NCI-H146 (cell line): Measurements from ENCODE around the gene OR5H6.
"Not testable (repeated sequence)": the region's sequence is repeated elsewhere in the genome, so short reads cannot be mapped to it uniquely, and the experiment has no call there.

Experiments
- DNase-seq: peaks from one replicate; lab custom pipeline; 2025; lab: John Stamatoyannopoulos, UW

The OR5H6 gene

DNA sequence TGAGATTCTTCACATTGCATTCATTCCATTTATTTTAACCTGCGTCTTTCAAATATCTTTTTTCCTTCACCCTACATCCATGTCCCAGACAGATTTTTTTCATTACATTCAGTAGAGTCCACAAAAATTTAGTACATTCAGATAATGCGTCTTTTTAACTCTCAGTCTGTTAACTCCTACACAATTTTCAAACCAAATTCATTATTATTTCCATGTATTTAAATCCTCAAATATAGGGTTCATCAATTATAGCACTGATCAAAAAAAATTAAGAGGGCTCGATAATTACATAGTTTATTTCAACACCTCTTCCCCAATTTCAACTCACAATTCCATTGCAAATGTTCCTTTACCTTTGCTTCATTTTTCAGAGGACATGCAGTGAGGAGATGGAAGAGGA is at the start of gene OR5H6:
OR5H6 (plus strand) TSS at position 301 of the 400 bp plus-strand sequence; CDS start at position 390, 89 bp downstream.
- DNase-seq: no peak

DNA sequence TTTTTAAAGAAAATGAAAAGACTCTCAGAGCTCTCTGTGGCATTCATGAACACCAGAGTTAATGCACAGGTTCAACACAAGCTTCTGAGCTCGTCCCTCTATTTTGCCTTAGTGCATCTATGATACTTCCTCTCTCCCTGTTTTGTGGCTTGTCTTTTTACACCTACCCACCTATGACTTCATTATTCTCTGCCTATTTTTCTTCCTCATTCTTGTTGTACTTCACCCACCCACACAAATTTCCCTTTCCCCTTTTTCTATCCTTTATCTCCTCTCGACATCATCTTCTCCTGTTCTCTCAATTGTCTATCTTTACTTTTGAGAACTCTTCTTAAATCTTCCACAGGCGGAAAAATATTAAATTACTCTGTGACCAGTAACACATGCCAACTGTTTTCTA is 49.0 kb upstream of the OR5H6 start:
- DNase-seq: no peak

DNA sequence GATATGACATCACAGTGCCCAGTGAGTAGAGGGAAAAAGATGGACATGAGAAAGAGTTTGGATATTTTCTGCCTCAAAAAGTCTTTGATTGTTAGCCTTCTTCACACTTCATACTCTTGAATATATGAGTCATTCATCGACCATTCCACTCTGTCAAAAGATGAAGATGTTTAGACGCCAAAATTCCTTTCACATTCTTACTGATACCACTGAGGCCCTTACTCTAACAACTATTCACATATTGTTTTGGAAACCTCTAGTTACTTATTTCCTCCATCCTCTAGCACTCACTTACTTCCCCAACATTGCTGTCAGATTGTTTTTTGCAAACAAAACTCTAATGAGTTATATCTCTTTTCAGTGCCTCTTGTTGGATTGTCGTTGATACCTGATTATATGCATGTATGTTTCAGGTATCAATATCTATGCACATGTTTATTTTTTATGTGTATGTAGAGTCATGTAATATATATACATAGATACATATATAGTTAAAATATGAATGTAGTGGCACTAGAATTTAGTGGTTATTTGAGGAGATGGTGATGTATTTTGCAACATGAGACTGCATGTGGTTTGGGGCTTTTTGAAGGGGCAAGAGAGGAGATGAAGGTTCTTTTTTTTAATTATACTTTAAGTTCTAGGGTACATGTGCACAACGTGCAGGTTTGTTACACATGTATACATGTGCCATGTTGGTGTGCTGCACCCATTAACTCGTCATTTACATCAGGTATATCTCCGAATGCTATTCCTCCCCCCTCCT is 40.0 kb upstream of the OR5H6 start:
- no peak for DNase-seq

DNA sequence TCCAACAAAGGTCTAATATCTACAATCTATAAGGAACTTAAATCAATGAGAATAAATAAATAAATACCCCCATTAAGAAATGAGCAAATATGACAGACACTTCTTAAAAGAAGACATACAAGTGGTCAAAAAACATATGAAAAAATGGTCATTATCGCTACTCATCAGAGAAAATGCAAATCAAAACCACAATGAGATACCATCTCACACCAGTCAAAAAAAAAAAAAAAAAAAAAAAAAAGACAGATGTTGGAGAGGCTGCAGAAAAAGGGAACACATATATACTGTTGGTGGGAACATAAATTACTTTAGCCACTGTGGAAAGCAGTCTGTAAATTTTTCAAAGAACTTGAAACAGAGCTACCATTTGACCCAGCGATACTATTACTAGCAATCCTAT is 31.6 kb upstream of the OR5H6 start:
- no peak for DNase-seq

DNA sequence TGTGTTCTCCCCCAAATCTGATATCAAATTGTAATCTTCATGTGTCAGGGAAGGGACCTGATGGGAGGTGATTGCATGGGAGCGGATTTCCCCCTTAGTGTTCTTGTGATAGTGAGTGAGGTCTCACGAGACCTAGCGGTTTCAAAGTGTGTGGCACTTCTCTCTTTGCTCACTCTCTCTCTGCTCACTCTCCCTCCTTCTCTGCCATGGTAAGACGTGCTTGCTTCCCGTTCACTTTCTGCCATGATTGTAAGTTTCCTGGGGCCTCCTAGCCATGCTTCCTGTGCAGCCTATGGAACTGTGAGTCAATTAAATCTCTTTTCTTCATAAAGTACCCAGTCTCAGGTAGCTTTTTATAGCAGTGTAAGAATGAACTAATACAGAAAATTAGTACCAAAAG is 30.6 kb upstream of the OR5H6 start:
- DNase-seq: no peak

DNA sequence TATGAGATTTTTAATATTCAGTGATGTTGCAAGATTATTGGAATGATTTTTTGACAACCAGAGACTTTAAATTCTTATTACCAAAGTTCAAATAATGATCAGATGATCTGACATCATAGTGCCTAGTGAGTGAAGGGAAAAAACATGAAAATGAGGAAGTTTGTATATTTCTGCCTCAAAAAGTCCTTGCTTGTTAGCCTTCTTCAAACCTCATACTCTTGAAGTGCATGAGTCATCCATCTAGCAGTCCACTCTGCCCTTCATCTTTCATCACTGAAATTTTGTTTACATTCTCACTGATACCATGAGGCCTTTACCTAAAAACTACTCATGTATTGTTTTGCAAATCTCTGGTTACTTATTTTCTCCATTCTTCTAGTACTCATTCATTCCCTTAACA is 23.9 kb upstream of the OR5H6 start:
- DNase-seq: no peak

DNA sequence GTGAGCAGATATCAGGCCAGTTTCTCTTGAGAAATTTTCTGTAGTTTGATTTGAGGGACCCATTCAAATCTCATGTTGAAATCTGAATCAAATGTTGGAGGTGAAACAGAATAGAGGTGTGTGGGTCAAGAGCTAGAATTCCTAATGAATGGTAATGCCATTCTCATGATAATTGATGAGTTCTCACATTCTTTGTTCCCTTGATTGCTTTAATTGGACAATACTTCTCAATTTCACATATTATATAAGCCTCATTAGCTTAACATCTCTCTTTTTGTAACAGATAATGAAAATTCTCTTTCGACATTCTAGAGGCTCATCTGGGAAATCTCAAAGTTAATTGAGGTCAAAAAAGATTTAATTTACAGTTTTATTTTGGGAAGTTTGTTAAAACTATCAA is 21.9 kb upstream of the OR5H6 start:
- no peak for DNase-seq

DNA sequence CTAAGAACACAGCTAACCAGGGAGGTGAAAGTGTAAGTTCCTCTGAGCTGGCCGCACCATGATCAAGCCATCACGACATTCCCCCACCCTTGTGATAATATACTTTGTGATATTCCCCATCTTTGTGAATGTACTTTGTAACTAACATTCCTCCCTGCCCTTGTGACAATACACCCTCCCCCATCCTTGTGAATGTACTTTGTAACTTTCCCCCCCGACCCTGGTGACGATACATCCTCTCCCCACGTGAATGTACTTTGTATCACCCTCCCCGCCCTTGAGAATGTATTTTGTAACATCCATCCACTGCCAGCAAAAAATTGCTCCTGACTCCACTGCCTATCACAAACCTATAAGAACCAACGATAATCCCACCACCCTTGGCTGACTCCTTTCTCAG is 20.2 kb upstream of the OR5H6 start:
- no peak for DNase-seq

DNA sequence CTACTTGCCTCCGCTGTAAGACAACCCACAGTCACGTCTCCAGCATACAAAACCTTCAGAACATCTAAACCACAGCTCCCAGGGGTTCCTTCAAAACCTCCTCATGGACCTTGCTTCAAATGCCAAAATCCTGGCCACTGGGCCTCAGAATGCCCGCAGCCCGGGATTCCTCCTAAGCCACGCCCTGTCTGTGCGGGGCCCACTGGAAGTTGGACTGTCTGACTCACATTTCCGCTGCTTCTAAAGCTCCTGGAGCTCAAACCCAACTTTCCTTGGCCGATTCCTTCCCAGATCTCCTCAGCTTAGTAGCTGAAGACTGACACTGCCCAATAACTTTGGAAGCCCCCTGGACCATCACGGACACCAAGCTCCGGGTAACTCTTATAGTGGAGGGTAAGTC is 17.9 kb upstream of the OR5H6 start:
- DNase-seq: no peak

DNA sequence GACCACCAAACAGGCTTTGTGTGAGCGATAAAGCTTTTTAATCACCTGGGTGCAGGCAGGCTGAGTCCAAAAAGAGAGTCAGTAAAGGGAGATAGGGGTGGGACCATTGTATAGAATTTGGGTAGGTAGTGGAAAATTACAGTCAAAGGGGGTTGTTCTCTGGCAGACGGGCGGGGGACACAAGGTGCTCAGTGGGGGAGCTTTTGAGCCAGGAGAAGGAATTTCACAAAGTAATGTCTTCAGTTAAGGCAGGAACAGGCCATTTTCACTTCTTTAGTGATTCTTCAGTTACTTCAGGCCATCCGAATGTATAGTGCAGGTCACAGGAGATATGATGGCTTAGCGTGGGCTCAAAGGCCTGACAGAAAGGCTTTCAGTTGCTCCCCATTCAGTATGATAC is 8.0 kb upstream of the OR5H6 start:
- DNase-seq: not testable (repeated sequence)

DNA sequence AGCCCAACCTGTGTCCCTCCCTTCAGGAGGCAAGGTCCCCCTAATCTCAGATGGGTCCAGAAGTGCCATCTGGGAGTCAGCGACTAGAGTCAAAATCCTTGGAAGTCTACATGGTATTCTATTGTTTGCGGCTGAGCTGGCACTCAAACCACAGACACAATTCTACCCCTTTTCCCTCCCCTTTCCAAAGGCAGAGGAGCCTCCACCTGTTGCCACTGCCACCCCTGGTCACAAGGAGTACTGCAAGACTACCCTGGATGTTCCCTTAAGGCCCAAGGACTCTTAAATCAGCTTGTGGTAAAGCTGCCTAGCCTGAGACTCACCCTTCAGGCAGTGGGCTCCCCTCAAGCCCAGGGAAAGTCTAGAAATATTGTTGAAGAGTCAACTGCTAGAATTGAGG is 4.3 kb upstream of the OR5H6 start:
- no peak for DNase-seq

DNA sequence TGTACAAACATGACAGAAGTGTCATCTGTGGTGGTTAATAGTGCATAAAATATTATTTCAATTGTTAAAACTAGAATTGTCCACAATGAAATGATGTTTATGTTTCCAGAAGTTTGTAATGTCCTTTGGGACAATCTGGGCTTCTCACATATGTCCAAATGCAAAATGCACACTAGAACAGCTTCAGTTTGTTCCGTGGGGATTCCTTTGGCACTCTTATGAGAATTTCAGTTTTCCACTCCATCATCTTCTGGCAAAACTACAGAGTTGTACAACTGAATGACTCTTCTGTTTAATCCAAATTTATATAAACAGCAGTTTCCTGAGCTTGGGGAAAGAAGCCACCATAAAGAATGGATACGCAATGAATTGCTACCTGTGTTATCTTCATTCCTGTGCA is 2.0 kb upstream of the OR5H6 start:
- DNase-seq: no peak

DNA sequence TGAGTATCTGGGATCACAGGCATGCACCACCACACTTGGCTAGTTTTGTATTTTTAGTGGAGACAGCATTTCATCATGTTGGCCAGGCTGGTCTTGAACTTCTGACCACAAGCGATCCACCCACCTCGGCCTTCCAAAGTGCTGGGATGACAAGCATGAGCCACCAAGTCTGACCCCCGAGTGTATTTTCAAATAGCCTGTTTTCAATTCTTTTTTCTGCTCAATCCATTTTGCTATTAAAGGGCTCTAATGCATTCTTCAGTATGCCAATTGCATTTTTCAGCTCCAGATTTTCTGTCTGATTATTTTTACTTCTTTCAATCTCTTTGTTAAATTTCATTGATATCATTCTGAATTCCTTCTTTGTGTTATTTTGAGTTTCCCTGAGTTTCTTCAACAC is 5.8 kb downstream of the OR5H6 start:
- no peak for DNase-seq

DNA sequence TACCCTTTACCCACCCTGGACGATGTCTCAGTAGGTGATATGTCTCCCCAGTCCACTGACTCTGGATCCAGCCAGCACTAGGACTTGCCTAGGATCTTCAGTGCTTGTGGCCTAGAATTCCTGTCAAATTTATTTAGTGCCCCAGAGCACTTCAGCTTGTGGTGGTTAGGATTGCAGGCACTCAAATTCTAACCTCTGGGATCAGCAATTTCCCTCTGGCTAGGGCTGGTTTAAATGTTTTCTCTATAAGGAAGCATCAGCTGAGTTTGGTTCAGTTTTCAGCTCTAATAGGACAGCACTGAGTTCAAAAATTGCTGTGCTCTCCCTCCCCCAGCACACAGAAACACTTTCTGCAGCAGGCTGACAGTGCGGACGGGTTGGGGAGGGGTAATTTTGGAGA is 8.1 kb downstream of the OR5H6 start:
- DNase-seq: no peak

DNA sequence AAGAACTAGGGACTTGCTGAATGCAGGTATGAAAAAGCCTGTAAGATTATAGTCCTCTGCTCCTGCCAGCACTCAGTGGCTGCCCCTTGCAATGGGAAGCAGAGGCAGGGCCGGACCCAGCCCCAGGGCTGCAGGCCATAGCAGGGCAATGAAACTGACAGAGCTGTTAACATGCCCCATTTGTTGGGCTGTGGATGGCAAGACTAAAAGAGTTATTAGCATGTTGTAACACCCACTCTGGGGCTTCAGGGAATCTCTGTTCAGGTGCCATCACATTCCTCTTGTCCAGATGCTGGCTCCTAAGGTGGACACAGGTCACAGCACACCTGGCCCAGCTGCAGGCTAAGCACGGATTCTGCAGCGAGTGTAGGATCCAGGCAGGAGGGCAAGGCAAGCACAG is 10.9 kb downstream of the OR5H6 start:
- DNase-seq: no peak

DNA sequence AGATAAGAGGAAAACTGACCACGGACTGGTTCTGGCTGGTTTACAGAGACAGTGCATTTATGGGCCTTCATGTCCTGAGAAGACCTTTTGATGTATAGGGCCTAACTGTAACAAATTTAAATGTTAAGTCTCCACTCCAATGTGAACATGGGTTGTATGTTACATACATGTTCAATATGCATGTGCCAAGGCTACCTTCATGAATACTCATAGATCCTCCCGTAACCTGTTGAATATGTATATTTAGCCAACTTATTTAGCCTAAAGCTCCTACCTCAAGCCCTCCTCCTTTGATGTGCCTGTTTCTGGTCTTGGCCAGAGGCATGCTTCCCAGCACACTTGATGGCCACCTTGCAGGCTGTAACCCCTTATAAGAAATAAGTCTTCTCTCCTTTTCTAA is 18.2 kb downstream of the OR5H6 start, which contains the start of gene OR5H2:
OR5H2 (plus strand) TSS at position 301 of the 400 bp plus-strand sequence. CDS start 398 bp downstream, outside the sequence.
- no peak for DNase-seq

DNA sequence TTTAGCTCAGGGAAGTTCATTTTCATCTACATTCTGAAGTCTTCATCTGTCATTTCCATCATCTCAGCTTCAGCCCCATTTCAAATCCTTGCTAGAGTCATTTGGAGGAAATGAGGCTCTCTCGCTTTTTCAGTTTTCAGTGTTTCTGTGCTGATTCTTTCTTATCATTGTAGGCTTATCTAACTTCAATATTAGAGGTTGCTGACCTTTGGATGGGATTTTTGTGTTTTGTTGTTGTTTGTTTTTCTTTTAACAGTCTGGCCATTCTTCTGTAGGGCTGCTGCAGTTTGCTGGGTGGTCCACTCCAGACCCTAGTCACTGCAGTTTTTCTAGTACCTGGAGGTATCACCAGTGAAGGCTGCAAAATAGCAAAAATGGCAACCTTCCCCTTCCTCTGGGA is 26.9 kb downstream of the OR5H6 start:
- DNase-seq: no peak

DNA sequence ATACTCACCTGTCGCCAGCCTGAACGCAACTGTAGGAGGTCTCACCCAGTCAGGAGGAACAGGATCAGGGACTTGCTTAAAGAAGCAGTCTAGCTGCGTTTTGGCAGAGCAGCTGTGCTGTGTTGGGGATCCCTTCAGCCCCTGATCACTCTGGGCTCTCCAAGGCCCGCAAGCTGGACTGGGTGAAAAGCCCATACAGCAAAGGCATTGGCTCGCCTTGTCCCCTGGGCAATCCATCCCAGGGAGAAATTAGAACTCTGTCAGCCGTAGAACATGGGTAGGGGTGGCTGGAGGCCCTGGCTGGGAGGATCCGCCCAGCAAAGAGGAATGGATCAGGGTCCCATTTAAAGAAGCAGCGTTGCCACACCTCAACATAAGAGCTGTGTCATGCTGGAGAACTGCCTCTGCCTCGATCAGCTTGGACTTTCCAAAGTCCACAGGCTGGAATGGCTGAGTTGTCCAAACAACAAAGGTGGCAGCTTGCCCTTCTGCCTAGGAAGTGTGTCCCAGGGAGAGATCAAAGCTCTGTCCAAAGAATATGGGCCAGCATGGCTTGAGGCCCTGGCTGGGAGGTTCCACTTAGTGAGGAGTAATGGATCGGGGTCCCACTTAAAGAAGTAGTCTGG is 27.4 kb downstream of the OR5H6 start:
- no peak for DNase-seq
